ENCODE results near the gene GALNT10. TPM values are rescaled to one million over a fixed set of nuclear protein-coding genes. Genes with fewer than 3 reads are reported as not detected.

GALNT10 gene
- total RNA-seq, 1 experiment from 2014 or later = 22.9 TPM

DNA sequence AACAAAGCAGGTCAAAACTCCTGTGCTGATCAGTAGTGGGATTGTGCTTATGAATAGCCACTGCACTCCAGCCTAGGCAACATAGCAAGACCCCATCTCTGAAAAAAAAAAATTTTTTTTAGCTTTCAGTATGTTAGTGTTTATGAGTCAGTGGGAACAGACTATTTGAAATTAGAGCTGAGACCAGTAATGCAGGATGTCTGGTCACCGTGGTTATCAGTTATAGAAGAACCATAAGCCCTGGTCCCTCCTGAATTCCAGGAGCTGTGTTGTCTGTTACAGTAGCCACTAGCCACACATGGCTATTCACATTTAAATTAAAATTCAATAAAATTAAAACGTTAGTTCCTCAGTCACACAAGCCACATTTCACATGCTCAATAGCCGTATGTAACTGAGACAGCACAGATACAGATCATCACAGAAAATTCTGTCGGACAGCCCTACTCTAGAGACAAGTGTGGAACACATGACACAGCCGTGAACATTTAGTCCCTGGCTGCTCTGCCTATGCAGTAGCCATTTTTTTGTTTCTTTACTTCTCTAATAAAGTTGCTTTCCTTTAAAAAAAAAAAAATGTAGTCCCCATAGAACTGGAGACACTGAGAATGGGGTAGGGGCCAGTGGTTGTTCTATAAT is 159.2 kb downstream of the GALNT10 start:
- no peaks in the 10 kb centered on the region for H3K9me3 Mint-ChIP-seq
- no peak for TF ChIP-seq FOXK1 (CRISPR knock-in tag; IDR thresholded peaks at IDR 0.05)
- no peak overlapping the region for H3K27ac Mint-ChIP-seq
- ATAC-seq = no peak
- no peaks in the 10 kb centered on the region for H3K27me3 Mint-ChIP-seq (ENCODE audit: low read depth)
- POLR2A ChIA-PET = no interaction called here
- no peak overlapping the region for H3K4me3 Mint-ChIP-seq
- no peak for DNase-seq (ENCODE audit: low spot score)
- H3K36me3 Mint-ChIP-seq = no peaks in the 10 kb centered on the region
- CTCF ChIA-PET = no interaction called here
- peaks cover under 1% of the 10 kb centered on the region; the same call in 1 of the 2 replicates for H3K4me1 Mint-ChIP-seq

DNA sequence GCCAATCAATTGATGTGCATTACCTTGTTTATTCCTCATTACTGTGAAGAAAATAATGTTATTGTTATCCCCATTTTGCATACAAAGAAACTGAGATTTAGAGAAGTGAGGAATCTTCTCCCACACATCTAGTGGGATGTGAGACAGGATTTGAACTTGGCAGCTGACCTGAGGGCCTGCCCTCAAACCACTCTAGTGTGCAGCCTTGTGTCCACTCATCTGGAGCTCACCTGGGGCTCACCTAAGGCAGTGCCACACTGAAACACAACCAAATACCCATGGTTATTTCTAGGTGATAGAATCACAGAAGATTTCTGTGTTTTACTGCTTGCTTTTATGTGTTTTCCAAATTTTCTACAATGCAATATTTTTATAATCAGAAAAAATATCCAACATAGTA is 160.6 kb downstream of the GALNT10 start:
- H3K9me3 Mint-ChIP-seq = no peaks in the 10 kb centered on the region
- POLR2A ChIA-PET = no interaction called here
- 0 out of 2 replicates have a peak overlapping the region, but pooled peaks have one; percentile 15 for H3K27ac Mint-ChIP-seq
- no peak overlapping the region for H3K4me3 Mint-ChIP-seq
- DNase-seq (ENCODE audit: low spot score) (no peak), ATAC-seq (no peak)
- CTCF ChIA-PET = no interaction called here
- TF ChIP-seq, protein P1, sequence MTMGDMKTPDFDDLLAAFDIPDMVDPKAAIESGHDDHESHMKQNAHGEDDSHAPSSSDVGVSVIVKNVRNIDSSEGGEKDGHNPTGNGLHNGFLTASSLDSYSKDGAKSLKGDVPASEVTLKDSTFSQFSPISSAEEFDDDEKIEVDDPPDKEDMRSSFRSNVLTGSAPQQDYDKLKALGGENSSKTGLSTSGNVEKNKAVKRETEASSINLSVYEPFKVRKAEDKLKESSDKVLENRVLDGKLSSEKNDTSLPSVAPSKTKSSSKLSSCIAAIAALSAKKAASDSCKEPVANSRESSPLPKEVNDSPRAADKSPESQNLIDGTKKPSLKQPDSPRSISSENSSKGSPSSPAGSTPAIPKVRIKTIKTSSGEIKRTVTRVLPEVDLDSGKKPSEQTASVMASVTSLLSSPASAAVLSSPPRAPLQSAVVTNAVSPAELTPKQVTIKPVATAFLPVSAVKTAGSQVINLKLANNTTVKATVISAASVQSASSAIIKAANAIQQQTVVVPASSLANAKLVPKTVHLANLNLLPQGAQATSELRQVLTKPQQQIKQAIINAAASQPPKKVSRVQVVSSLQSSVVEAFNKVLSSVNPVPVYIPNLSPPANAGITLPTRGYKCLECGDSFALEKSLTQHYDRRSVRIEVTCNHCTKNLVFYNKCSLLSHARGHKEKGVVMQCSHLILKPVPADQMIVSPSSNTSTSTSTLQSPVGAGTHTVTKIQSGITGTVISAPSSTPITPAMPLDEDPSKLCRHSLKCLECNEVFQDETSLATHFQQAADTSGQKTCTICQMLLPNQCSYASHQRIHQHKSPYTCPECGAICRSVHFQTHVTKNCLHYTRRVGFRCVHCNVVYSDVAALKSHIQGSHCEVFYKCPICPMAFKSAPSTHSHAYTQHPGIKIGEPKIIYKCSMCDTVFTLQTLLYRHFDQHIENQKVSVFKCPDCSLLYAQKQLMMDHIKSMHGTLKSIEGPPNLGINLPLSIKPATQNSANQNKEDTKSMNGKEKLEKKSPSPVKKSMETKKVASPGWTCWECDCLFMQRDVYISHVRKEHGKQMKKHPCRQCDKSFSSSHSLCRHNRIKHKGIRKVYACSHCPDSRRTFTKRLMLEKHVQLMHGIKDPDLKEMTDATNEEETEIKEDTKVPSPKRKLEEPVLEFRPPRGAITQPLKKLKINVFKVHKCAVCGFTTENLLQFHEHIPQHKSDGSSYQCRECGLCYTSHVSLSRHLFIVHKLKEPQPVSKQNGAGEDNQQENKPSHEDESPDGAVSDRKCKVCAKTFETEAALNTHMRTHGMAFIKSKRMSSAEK (CRISPR knock-in tag; IDR thresholded peaks at IDR 0.05; ENCODE audit: borderline replicate concordance) = no peak
- TF ChIP-seq ZBTB21 (CRISPR knock-in tag; IDR thresholded peaks at IDR 0.05; ENCODE audit: borderline replicate concordance) = no peak
- no peaks in the 10 kb centered on the region for H3K36me3 Mint-ChIP-seq
- no peaks in the 10 kb centered on the region for H3K27me3 Mint-ChIP-seq (ENCODE audit: low read depth)
- H3K4me1 Mint-ChIP-seq = peaks cover 14% of the 10 kb centered on the region

DNA sequence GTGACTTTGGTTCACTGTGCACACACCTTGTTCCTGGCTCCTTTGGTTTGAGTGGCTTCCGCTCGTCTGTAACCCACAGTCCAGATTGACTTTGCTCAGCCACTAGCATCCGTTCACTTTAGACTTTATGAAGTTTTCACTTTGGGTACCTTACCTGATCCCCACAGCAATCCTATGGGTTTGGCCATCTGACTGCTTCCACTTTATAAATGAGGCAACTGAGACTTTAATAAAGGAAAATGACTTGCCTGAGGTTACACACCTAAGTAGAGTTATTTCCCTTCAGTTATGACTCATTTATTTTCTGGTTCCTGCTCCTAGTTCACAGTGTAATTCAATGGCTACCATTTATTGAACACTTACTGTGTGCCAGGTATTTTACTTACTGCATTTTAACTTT is 161.0 kb downstream of the GALNT10 start:
- ChIA-PET CTCF (no interaction called here), POLR2A (no interaction called here)
- H3K4me3 Mint-ChIP-seq = no peak overlapping the region
- DNase-seq (ENCODE audit: low spot score) = no peak
- no peak overlapping the region for H3K27ac Mint-ChIP-seq
- H3K9me3 Mint-ChIP-seq = no peaks in the 10 kb centered on the region
- ATAC-seq = no peak
- no peaks in the 10 kb centered on the region for H3K27me3 Mint-ChIP-seq (ENCODE audit: low read depth)
- peaks cover 18% of the 10 kb centered on the region for H3K4me1 Mint-ChIP-seq
- H3K36me3 Mint-ChIP-seq = no peaks in the 10 kb centered on the region
- TF ChIP-seq ETV6 (CRISPR knock-in tag; IDR thresholded peaks at IDR 0.05) (no peak), RELA (CRISPR knock-in tag; IDR thresholded peaks at IDR 0.05; ENCODE audit: borderline replicate concordance) (no peak), CREM (CRISPR knock-in tag; IDR thresholded peaks at IDR 0.05) (no peak), NFE2L1 (CRISPR knock-in tag; IDR thresholded peaks at IDR 0.05) (no peak), FOXK1 (CRISPR knock-in tag; IDR thresholded peaks at IDR 0.05) (no peak), TEAD4 (CRISPR knock-in tag; IDR thresholded peaks at IDR 0.05) (no peak), ZNF416 (CRISPR knock-in tag; IDR thresholded peaks at IDR 0.05) (no peak), SP1 (CRISPR knock-in tag; conservative IDR thresholded peaks at IDR 0.05) (no peak)
- TF ChIP-seq, protein P2, sequence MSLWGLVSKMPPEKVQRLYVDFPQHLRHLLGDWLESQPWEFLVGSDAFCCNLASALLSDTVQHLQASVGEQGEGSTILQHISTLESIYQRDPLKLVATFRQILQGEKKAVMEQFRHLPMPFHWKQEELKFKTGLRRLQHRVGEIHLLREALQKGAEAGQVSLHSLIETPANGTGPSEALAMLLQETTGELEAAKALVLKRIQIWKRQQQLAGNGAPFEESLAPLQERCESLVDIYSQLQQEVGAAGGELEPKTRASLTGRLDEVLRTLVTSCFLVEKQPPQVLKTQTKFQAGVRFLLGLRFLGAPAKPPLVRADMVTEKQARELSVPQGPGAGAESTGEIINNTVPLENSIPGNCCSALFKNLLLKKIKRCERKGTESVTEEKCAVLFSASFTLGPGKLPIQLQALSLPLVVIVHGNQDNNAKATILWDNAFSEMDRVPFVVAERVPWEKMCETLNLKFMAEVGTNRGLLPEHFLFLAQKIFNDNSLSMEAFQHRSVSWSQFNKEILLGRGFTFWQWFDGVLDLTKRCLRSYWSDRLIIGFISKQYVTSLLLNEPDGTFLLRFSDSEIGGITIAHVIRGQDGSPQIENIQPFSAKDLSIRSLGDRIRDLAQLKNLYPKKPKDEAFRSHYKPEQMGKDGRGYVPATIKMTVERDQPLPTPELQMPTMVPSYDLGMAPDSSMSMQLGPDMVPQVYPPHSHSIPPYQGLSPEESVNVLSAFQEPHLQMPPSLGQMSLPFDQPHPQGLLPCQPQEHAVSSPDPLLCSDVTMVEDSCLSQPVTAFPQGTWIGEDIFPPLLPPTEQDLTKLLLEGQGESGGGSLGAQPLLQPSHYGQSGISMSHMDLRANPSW (CRISPR knock-in tag; conservative IDR thresholded peaks at IDR 0.05; ENCODE audit: low read depth) = no peak
- TF ChIP-seq, protein P3, sequence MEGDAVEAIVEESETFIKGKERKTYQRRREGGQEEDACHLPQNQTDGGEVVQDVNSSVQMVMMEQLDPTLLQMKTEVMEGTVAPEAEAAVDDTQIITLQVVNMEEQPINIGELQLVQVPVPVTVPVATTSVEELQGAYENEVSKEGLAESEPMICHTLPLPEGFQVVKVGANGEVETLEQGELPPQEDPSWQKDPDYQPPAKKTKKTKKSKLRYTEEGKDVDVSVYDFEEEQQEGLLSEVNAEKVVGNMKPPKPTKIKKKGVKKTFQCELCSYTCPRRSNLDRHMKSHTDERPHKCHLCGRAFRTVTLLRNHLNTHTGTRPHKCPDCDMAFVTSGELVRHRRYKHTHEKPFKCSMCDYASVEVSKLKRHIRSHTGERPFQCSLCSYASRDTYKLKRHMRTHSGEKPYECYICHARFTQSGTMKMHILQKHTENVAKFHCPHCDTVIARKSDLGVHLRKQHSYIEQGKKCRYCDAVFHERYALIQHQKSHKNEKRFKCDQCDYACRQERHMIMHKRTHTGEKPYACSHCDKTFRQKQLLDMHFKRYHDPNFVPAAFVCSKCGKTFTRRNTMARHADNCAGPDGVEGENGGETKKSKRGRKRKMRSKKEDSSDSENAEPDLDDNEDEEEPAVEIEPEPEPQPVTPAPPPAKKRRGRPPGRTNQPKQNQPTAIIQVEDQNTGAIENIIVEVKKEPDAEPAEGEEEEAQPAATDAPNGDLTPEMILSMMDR (IDR thresholded peaks at IDR 0.05) = no peak
- TF ChIP-seq, protein P4, sequence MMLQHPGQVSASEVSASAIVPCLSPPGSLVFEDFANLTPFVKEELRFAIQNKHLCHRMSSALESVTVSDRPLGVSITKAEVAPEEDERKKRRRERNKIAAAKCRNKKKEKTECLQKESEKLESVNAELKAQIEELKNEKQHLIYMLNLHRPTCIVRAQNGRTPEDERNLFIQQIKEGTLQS (CRISPR knock-in tag; conservative IDR thresholded peaks at IDR 0.05) = no peak
- TF ChIP-seq, protein P5, sequence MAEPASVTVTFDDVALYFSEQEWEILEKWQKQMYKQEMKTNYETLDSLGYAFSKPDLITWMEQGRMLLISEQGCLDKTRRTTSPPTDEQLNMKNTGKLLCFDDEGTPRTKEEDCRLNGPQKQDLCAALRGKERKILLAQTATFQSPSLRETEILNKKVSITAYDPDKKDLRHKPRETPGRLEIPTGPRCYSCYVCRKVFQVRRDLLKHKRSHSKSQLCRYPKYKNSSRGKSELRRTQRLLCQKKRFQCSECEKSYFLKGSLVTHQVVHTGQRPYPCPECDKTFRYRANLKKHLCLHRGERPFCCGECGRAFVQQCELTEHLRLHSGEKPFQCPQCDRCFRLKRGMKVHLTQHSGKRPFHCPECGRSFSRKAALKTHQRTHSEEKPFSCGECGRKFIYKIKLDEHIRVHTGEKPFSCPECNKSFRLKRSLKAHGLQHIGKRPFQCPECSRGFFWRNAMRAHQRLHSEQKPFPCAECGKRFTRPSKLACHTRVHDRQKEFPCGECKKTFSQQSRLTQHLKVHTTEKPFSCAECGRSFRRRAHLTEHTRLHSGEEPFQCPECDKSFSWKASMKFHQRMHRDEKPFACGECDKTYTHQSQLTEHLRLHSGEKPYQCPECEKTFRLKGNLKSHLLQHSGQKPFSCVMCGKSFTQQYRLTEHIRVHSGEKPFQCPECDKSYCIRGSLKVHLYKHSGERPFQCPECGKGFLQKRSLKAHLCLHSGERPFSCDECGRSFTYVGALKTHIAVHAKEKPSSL (CRISPR knock-in tag; conservative IDR thresholded peaks at IDR 0.05) = no peak
- TF ChIP-seq, protein P6, sequence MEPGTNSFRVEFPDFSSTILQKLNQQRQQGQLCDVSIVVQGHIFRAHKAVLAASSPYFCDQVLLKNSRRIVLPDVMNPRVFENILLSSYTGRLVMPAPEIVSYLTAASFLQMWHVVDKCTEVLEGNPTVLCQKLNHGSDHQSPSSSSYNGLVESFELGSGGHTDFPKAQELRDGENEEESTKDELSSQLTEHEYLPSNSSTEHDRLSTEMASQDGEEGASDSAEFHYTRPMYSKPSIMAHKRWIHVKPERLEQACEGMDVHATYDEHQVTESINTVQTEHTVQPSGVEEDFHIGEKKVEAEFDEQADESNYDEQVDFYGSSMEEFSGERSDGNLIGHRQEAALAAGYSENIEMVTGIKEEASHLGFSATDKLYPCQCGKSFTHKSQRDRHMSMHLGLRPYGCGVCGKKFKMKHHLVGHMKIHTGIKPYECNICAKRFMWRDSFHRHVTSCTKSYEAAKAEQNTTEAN (CRISPR knock-in tag; IDR thresholded peaks at IDR 0.05) = no peak
- TF ChIP-seq, protein P7, sequence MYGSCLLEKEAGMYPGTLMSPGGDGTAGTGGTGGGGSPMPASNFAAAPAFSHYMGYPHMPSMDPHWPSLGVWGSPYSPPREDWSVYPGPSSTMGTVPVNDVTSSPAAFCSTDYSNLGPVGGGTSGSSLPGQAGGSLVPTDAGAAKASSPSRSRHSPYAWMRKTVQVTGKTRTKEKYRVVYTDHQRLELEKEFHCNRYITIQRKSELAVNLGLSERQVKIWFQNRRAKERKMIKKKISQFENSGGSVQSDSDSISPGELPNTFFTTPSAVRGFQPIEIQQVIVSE (CRISPR knock-in tag; IDR thresholded peaks at IDR 0.05; ENCODE audit: borderline replicate concordance) = no peak
- TF ChIP-seq, protein P8, sequence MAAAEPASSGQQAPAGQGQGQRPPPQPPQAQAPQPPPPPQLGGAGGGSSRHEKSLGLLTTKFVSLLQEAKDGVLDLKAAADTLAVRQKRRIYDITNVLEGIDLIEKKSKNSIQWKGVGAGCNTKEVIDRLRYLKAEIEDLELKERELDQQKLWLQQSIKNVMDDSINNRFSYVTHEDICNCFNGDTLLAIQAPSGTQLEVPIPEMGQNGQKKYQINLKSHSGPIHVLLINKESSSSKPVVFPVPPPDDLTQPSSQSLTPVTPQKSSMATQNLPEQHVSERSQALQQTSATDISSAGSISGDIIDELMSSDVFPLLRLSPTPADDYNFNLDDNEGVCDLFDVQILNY (CRISPR knock-in tag; IDR thresholded peaks at IDR 0.05) = no peak

All from WTC11 (cell line).